HG02938 (cell line): ENCODE results near the gene RAMACL.

Experiments
- ATAC-seq: cut with Tn5 transposase; IDR thresholded peaks from one replicate; pipeline ENCODE4 v1.9.1; 2021; ENCODE audit warnings: mild to moderate bottlenecking, moderate library complexity; ENCODE audit not compliant: unreplicated experiment

RAMACL gene

DNA sequence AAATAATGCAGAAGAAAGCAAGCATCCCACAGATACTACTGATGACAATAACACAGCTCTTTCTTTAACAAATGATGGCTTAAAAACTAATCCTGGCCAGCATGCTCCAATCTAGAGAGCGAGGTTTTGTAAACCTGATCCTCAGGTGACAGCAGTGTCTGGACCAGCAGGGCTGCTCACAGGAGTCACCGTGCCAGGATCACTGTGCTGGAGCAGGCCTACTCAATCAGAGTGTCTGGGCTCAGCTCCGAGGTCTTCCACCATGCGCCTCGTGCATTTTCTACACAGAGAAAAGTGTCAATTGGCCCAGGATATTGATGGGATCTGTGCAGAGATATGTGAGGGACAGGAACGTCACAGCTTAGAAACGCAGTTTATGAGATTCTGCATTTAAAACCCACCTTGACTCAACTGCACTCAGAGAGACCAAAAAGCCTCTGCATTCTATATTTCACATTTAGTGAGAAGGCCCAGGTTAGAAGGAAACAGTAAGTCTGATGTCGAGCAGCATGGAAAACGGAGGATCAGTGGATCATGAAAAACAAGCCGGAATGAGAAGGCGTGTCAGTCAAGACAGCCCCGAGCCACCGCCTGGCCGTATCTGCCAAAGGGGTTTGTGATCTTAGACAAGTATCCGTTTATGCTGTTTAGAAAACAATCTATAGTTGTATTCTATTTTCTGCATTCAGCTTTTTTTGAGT, 7.8 kb downstream of the RAMACL start:
- ATAC-seq, result no peak

- ATAC-seq, result no peak
These were observed 11.3 kb downstream of the RAMACL start for GRCh38 chr6:166575205-166575604.

- ATAC-seq, result no peak
These were observed 12.8 kb downstream of the RAMACL start for GRCh38 chr6:166573511-166574216.

DNA sequence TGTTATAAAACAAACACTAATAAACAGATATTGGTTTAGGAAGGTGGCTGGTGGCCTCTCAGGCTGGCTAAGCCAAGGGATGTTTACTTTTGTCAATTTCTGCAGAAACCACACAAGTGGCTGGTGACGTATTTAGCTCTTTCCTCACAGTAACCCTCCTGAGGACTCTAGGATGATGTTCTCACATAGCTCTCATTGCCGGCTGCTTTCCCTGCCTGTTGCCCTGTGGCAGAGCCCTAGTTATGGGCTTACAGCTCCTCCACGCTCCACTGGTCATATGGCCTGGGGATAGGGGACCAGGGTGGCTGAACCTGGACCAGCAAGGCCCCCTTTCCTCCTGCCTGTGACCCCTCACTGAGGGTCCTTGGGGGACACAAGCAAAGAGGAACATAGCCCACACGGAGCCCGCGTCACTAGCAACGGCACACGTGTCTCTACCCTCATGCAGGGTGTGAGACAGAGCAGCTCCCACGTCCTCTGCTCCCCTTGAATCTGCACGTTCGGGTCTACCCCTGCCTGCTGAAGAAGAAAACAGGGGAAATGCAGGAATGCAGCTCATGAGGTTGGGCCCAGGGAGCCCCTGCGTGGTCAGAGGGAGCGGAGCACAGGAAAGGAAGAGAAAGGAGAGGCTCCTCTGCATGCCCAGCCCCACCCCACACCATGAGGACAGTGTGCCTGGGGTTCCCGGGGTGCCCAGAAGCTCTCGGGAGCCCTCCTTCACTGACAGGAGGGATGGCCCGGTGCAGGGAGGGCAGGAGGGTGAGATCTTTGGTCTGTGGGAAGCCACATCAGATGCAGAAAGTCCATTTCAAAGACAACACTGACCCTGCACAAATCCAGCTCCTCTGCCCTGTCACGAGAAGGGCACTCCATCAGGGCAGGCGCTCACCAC, 13.9 kb downstream of the RAMACL start:
- no peak for ATAC-seq

- no peak for ATAC-seq
These were observed 15.4 kb downstream of the RAMACL start for GRCh38 chr6:166570929-166571713.

DNA sequence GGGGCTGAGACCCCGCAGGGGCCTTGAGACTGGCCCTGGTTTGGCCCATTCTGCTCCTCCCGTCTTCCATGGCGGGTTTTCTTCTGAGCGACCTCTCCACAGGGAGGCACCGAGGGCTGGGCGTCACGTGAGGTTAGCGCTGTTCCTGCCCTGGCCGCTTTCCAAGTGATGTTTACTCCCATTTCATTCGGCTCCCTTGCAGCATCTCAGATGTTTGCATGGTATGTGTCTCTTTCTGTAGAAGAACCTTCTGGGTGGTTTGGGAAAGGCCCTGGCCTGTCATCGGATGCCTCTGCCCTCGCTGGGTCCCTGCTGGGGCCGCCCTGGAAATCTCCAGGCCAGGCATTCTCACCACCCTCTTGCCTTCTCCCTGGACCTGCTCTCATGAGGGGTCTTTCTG, 17.3 kb downstream of the RAMACL start:
- ATAC-seq, result no peak

GRCh38 chr6:166567813-166568212, 18.7 kb downstream of the RAMACL start:
- no peak for ATAC-seq

- ATAC-seq, result no peak
These were observed 19.4 kb downstream of the RAMACL start for GRCh38 chr6:166567107-166567506.

DNA sequence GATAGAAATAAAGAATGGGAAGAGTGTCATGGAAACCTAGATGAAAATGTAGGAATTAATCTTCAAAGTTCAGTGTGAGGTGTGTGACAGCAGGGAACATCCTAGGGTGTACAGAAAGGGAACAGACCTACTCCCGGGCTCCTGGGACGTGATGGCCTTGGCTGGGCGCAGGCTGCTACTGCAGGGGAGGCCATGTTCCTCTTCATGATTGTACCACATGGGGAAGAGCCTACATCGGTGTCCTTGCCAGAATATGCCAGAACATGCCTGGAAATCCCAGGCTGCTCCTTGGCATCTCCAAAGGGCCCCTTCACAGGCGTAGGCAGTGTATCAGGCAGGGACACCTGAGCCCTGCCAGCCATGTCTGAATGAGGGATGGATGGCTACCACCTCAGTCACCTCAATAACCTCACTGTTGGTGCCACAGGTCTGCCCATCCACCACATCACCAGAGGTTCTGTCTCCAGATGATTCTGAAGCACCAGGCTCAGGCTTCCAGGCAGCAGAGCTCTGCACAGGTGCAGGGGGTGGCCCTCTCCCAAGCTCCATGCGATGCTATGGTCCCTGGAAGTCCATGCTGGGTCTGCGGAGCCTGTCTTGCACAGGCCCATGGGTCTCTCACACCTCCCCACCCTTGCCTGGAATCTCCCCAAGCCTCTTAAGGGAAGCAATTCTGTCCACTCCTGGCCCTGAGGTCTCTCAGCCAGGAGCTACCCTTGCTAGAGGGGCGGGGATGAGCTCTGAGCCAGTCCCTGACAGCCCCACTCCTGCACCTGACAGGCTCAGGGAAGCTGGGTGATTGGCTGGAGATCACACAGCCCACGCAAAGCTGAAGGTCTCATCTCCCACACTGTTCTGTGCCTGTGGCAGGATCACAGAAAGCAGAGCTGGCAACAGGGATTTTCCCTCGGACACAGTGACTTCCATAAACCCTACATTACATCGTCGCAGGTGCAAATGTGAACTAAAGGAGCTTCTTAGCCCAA, 20.2 kb downstream of the RAMACL start:
- no peak for ATAC-seq

GRCh38 chr6:166565084-166565967, 21.2 kb downstream of the RAMACL start:
- ATAC-seq, result no peak

- no peak for ATAC-seq
These were observed 22.7 kb downstream of the RAMACL start for GRCh38 chr6:166563805-166564204.

DNA sequence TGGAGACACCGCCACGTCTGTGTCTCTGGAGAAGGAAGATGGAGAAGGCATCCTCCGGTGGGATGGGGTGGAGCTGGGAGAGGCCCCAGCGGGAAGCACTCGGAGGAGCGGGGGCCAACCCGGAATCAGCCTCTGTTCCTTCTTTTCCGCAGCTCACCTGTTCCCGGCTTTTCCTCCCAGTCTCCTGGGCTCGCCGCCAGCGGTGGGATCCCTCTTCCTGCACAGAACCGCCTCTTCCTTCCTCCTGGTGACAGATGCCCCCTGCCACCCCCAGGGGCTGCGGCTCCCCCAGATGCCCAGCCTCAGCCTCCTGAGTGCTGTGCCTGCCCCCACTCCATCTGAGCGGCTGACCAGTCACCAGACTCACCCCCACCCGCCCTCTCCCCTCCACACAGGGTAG, 23.3 kb downstream of the RAMACL start:
- ATAC-seq, result no peak

DNA sequence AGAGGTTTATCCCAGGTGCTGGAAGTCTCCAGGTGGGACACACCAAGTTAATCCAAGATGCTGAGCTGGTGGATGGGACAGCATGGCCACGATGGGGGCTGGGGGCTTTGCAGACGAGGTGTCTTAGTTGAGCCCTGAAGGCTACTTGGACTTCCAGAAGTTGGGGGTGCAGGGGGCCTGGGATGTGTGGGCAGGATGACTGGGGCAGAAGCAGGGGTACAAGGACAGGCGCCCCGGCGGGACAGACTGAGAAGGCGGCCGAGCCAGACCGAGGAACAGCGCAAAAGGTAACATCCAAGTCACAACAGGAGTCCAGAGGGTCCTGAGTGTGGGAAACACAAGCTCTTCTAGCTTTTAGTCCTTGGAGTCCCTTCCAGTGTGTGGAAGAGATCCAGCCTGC, 23.8 kb downstream of the RAMACL start:
- no peak for ATAC-seq

DNA sequence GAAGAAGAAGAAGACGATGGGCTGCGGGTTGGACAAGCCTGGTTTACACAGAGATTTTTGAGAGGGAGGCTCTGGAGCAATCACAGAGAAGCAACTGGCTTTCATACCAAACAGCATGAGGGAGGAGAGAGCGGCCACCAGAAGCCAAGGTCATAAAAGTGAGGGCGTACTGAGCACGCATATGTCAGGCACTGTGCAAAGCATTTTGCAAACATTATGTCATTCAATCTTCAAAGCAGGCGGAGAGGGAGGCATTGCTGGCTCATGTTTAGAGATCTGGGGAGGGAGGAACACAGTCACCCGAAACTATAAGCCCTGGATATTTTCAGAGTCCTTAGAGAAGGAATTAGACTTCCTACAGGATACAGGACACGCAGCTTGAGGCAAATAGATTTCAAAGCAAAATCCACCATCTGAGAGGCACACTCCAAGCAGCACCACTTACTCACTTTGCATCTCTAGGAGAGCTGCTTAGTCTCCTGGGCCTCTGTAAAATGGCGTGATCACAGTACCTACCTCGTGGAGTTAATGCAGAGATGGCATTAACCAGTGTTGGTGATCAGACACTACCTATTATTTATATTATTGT, 24.6 kb downstream of the RAMACL start:
- no peak for ATAC-seq

GRCh38 chr6:166560222-166560621, 26.3 kb downstream of the RAMACL start:
- no peak for ATAC-seq

DNA sequence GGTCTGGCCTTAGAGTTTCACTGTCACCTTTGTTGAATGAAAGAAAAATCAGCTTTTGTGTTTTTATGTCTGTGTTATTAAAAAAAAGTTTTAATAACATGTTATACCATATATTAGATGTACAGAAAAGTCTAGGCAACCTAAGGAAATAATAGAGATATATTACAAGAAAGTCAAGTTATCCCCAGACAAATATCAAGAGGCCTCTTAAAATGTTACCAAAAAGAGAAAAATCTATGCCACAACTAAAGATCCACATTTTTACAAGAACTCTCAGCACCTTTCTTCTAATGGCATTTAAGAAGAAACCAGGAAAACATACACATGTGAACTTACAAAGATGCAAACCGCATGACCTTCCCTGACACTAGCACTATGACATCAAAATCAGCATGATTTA, 26.8 kb downstream of the RAMACL start:
- ATAC-seq, result no peak

DNA sequence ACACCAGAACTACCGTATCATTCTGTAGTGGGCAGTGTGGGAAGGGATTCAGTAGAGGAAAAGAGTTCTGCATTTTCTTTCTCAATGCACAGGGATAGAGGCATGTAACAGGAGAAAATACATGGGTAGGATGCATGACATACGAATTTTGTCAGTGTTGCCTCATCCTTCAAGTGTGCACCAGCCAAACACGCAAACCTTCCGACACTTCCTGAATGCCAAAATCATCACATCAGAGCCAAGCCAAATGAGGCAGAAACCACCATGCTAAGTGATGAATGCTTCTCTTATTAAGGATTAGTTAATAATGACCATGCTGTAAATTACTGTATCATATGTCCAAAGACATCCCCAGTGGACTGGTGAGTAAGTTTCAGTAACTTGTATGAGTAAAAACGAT, 27.3 kb downstream of the RAMACL start:
- ATAC-seq, result no peak
